IPS DF 4.7 (cell line): Measurements from ENCODE around the gene GPC1.

Experiments
- DNase-seq: peaks from one replicate; pipeline ENCODE4 v3.0.0-alpha.2; 2013; ENCODE audit warnings: low spot score; ENCODE audit errors: extremely low read depth

The GPC1 gene

DNA sequence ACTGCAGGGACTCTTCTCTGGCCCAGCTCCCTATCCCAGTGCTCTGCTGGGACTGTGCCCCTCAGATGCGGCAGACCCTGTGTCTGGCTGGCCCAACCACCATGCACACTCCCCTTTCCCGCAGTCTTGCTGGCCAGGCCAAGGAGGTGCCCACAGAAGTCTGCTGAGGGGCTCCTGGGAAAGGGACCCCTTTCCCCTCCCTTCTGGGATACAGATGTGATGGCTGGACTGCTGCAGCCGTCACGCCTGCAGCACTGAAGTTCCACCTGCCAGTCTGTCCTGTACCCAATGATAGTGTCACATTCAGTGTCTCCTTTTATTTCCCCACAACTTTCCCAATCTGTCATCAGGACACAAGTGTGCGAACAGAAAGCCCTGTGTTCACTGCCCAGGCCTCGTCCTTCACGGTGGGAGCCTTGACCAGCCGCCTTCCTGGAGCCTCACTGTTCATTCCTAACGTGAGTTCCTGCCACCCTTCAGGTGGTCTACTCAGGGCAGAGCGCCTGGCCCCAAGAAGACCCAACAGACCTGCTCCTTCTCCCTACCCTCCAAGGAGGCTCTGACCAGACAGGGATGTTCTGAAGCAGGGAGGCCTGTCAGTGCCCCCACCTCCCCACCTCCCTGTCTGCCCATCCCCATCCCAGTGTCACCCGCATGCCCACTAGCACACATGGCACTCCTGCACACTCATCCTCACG is 75.2 kb downstream of the GPC1 start:
- no peak for DNase-seq

GRCh38 chr2:240511351-240512108 is 76.1 kb downstream of the GPC1 start:
- no peak for DNase-seq

DNA sequence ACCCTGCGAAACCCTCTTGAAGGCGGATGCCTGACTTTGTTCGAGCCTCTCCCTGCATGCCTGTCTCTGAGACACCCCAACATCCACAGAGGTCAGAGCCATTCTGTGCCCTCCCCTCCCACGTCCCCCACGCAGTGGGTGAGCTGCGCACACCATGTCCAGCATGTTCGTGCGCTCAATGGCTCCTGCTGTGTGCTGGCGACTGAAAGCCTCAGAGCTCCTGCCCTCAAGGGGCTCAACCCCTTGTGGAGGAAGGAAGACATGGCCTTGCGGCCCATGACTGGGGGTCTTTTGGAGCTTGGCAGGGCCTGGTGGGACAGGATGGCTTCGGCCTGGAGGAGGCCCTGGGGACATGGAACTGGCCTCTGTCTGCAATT is 76.6 kb downstream of the GPC1 start:
- no peak for DNase-seq

- DNase-seq: no peak
Observed at GRCh38 chr2:240512666-240513535, 77.4 kb downstream of the GPC1 start.

GRCh38 chr2:240513549-240514287 is 78.3 kb downstream of the GPC1 start:
- DNase-seq: peak; percentile 41

GRCh38 chr2:240514631-240515030 is 79.2 kb downstream of the GPC1 start:
- no peak for DNase-seq

DNA sequence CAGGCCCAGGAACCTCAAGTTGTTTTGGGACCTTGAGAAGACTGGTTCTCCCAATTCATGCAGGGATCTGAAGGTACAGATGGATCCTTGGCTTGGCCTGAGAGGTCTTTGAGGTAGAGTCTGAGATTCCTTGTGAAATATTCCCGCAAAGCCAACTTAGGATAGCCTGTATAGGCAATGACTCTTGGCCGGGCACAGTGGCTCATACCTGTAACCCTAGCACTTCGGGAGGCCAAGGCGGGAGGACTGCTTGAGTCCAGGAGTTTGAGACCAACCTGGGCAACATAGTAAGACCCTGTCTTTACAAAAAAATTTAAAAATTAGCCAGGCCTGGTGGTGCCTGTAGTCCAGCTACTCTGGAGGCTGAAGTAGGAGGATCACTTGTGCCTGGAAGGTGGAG is 81.9 kb downstream of the GPC1 start:
- no peak for DNase-seq
